Measurements from ENCODE around the gene KRTAP4-6. TPM values are rescaled to one million over a fixed set of nuclear protein-coding genes. Genes with fewer than 3 reads are reported as not detected.

The KRTAP4-6 gene
- total RNA-seq, 4 donors from 2014 or later: not detected

DNA sequence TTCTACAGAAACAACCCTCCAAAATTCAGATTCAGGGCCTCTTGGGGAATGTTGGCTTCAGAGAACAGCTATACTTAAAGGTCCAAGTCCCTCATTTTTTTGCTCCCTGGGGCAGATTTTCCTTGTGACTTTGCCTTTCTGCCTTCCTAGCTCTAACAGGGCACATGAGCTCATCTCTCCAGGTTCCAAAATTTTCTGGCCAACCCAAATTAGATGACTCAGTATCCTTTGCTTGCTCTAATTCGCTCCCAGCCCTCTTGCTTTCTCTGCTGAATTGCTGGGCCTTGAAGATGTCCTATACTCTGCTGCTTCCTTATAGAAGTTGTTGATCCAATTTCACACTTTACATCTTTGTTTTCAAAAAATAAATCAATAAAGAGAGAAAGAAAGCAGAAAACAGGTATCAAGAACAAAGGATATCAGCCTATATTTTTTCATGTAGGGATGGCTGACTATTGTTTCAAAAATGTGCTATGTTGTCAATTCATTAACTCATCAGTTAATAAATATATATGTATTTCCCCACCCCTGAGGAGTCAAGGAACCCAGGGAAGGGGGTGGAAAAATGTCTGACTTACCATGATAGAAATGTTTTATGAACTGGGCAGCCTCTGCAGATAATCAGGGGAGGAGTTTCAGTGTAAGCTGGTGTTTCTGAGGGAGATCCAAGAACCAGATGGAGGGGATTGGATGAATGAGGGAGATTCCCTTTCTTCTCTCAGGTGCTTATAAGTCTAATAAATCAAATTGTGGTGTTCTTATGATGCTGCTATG, 38.7 kb upstream of the KRTAP4-6 start:
- no peak overlapping the region for H3K4me3 ChIP-seq
- intact Hi-C loops (cut with DNase I): no loop called here
- no peaks in the 10 kb centered on the region for H3K36me3 ChIP-seq
- no peaks in the 10 kb centered on the region for H3K4me1 ChIP-seq
- peaks cover 0 to 7% (median 0%) of the 10 kb centered on the region in 4 donors for H3K27me3 ChIP-seq
- no peak for TF ChIP-seq POLR2A (IDR thresholded peaks at IDR 0.05)
- TF ChIP-seq, protein P1, sequence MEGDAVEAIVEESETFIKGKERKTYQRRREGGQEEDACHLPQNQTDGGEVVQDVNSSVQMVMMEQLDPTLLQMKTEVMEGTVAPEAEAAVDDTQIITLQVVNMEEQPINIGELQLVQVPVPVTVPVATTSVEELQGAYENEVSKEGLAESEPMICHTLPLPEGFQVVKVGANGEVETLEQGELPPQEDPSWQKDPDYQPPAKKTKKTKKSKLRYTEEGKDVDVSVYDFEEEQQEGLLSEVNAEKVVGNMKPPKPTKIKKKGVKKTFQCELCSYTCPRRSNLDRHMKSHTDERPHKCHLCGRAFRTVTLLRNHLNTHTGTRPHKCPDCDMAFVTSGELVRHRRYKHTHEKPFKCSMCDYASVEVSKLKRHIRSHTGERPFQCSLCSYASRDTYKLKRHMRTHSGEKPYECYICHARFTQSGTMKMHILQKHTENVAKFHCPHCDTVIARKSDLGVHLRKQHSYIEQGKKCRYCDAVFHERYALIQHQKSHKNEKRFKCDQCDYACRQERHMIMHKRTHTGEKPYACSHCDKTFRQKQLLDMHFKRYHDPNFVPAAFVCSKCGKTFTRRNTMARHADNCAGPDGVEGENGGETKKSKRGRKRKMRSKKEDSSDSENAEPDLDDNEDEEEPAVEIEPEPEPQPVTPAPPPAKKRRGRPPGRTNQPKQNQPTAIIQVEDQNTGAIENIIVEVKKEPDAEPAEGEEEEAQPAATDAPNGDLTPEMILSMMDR (IDR thresholded peaks at IDR 0.05): no peak
- WGBS, 2 donors: 56 to 78% methylated on average over 1 of the region's 1 CpG
- no peaks in the 10 kb centered on the region for H3K9me3 ChIP-seq
- DNase-seq: no peak
- no peak overlapping the region for H3K27ac ChIP-seq

DNA sequence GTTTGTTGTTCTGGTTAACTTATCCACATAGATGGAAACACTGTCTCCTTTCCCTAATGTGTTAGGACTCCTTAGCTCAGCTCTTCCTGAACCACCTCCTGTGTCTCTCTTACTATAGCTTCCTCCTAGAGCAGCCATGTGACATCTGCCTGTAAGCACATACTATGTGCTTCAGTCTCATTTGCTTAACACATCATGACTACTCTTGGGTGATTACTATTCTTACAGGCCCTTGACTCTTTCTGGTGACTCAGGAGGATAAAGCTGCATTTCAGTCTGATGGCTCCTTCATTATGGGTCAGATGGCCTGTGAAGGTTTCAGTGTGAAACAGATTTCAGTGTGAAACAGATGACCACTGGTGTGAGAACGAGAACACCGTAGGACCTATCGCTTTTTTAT, 38.0 kb upstream of the KRTAP4-6 start:
- H3K9me3 ChIP-seq: no peaks in the 10 kb centered on the region
- intact Hi-C loops (cut with DNase I): no loop called here
- TF ChIP-seq, protein P1 (IDR thresholded peaks at IDR 0.05): no peak
- no peak for TF ChIP-seq POLR2A (IDR thresholded peaks at IDR 0.05)
- WGBS, 2 donors: 88 to 100% methylated on average over 3 of the region's 3 CpGs
- no peaks in the 10 kb centered on the region for H3K4me1 ChIP-seq
- no peak overlapping the region for H3K27ac ChIP-seq
- H3K27me3 ChIP-seq: peaks cover 0 to 7% (median 0%) of the 10 kb centered on the region in 4 donors
- no peak overlapping the region for H3K4me3 ChIP-seq
- no peak for DNase-seq
- no peaks in the 10 kb centered on the region for H3K36me3 ChIP-seq

DNA sequence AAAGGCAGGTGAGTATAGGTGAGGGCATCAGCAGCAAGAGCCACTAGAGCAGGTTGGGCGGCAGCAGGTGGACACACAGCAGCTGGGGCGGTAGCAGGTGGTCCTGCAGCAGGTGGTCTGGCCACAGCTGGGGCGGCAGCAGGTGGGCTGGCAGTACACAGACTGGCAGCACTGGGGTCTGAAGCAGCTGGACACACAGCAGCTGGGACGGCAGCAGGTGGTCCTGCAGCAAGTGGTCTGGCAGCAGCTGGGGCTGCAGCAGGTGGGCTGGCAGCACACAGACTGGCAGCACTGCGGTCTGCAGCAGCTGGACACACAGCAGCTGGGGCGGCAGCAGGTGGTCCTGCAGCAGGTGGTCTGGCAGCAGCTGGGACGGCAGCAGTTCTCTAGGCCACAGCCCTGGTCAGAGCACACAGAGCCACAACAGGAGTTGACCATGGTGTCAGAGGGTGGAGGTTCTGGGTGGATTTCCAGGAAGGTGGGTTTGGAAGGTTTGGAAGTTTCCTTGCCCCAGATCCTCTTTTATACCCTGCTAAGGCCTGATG, 37.5 kb upstream of the KRTAP4-6 start, which contains the start of gene KRTAP4-2:
Gene KRTAP4-2, minus strand, starts transcription at position 495 of the 545 bp plus-strand sequence. Its CDS starts 57 bp downstream, at position 438.
- peaks cover 0 to 7% (median 0%) of the 10 kb centered on the region in 4 donors for H3K27me3 ChIP-seq
- WGBS, 2 donors: 91 to 100% methylated on average over 2 to 5 of the region's 7 CpGs
- no peak for DNase-seq
- H3K4me1 ChIP-seq: no peaks in the 10 kb centered on the region
- H3K27ac ChIP-seq: no peak within 1 kb of the TSS
- no peak for TF ChIP-seq POLR2A (IDR thresholded peaks at IDR 0.05)
- TF ChIP-seq, protein P1 (IDR thresholded peaks at IDR 0.05): no peak
- H3K36me3 ChIP-seq: no peaks in the 10 kb centered on the region
- no peaks in the 10 kb centered on the region for H3K9me3 ChIP-seq
- no peak within 1 kb of the TSS for H3K4me3 ChIP-seq
- intact Hi-C loops (cut with DNase I): no loop called here

DNA sequence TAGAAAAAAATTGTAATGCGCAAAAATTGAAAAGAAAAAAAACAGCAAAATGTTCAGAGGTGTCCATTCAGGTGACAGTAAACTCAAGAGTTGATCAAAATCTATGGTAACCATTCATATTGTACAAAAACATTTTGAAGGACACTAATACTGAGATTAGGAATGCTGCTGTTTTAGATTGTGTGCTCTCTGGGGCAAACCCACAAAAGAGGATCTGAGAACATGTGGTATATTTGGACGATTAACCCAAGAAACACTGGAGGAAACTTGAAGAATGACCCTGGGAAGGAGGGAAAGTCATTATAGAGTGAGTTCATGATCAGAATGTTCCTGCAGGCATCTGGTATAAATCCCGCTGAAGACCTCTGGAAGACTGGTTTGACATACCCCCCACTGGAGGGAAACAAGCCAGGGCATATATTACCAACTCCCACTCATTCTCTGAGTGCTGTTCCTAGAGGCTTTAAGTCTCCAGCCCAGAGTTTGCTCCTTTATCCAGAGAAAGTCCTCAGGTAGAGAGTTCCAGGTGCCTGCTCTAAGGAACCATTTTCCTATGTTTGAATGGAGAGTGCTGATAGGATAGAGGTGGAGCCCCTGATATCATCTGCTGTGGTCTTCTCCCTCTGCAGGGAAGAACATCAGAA, 36.5 kb upstream of the KRTAP4-6 start:
- DNase-seq: no peak
- 81 to 86% methylated on average over 3 of the region's 3 CpGs for WGBS, 2 donors
- no peak overlapping the region for H3K27ac ChIP-seq
- H3K4me3 ChIP-seq: no peak overlapping the region
- H3K27me3 ChIP-seq: peaks cover 0 to 7% (median 0%) of the 10 kb centered on the region in 4 donors
- TF ChIP-seq, protein P1 (IDR thresholded peaks at IDR 0.05): no peak
- TF ChIP-seq POLR2A (IDR thresholded peaks at IDR 0.05): no peak
- intact Hi-C loops (cut with DNase I): no loop called here
- H3K36me3 ChIP-seq: no peaks in the 10 kb centered on the region
- no peaks in the 10 kb centered on the region for H3K4me1 ChIP-seq
- H3K9me3 ChIP-seq: no peaks in the 10 kb centered on the region

DNA sequence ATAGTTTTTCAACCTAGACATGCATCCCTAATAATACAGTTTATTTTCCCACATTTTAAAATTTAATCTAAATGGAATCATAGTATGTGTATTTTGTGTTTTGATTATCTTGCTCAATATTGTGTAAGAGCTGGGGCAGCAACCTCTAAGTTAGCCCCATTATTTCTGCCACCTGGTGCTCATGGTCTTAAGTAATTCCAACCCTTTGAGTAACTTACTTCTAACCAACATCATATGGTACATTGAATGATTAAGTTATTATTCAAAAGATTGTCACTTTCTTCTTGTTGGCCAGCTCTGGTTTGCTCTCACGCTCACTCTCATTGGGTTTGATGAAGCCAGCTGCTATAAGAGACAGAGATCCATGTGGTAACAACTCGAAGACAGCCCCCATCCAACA, 31.5 kb upstream of the KRTAP4-6 start:
- H3K27me3 ChIP-seq: peaks cover 0 to 7% (median 0%) of the 10 kb centered on the region in 4 donors
- H3K36me3 ChIP-seq: no peaks in the 10 kb centered on the region
- no peak overlapping the region for H3K4me3 ChIP-seq
- H3K9me3 ChIP-seq: no peaks in the 10 kb centered on the region
- H3K27ac ChIP-seq: no peak overlapping the region
- intact Hi-C loops (cut with DNase I): no loop called here
- H3K4me1 ChIP-seq: no peaks in the 10 kb centered on the region
- no peak for DNase-seq
- TF ChIP-seq POLR2A (IDR thresholded peaks at IDR 0.05): no peak
- TF ChIP-seq, protein P1 (IDR thresholded peaks at IDR 0.05): no peak
- WGBS, 2 donors: 69 to 73% methylated on average over 2 of the region's 2 CpGs

All from esophagus squamous epithelium (tissue), 5 donors.